ENCODE measurements around the gene MAPK8IP2.

DNA sequence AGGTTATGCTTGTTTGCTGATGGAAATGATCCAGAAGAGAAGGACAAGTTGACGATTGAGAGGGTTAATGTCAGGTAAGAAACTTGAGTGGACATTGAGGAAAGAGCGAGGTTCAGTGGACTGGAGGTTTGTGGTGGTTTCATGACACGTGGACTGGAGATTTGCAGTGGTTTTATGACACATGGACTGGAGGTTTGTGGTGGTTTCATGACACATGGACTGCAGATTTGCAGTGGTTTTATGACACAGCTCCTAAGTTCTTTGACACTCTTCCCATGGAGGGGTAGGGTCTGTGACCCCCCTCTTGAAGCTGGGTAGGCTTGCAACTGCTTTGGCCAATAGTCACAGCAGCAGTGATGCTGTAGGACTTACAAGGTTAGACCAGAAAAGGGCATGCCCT is 5.4 kb upstream of the MAPK8IP2 start:
- no peak for TF ChIP-seq SUZ12 (IDR thresholded peaks at IDR 0.05; ENCODE audit: extremely low read depth, insufficient read depth, insufficient read length)
- TF ChIP-seq ZNF274 (IDR thresholded peaks at IDR 0.05; ENCODE audit: low read depth, low read length), result no peak
- TF ChIP-seq YY1 (IDR thresholded peaks at IDR 0.05; ENCODE audit: insufficient read depth, insufficient read length), result no peak
